LHCN-M2 (cell line): Measurements from ENCODE around the gene CLDN12. TPM values are rescaled to one million over a fixed set of nuclear protein-coding genes. Genes with fewer than 3 reads are reported as not detected.

Experiments used
- DNase-seq: peaks from one replicate; pipeline ENCODE4 v3.0.0-alpha.2; 2012; ENCODE audit warnings: low read depth
- polyA plus RNA-seq: library from polyadenylated mRNA; unstranded; fragments of >200 nt; gene quantifications from one replicate; pipeline ENCODE4 v1.2.1, GENCODE V29; 2012; ENCODE audit warnings: missing spikeins
- total RNA-seq: library from RNA; depleted of rRNA; stranded (reverse); fragments of >200 nt; gene quantifications from 2 replicates; pipeline ENCODE4 v1.2.3, GENCODE V29; 2014; rRNA removed

Gene CLDN12
- total RNA-seq = 31.2 and 35.9 TPM in 2 replicates
- 11.2 TPM for polyA plus RNA-seq

GRCh38 chr7:90403174-90404113 lies at the start of gene CLDN12:
CLDN12 (plus strand) TSS chr7:90403461; CDS start chr7:90412677, 9,216 bp downstream.
- peak; percentile 99 for DNase-seq

- DNase-seq = peak; percentile 49
Measured at GRCh38 chr7:90383422-90383821, 19.8 kb upstream of the CLDN12 start.

DNA sequence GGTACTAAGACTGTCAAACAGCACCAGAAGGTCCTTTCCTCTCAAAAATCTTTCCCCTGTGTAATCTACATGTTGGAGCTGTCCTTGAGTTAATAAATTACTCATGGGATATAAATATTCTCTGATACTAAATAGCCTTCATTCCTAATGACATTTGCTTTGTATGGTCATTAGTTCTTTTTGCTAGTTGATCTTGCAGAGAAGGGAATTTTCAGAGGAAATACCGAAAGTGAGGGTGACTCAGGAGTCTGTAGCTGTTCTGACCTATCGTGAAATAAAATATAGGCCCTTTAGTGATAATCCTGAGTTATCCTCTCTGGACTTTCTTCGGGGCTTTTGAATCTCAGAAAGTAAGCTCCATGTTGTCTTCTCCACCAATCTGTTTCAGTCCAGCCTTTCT lies 19.4 kb upstream of the CLDN12 start:
- DNase-seq = peak; percentile 56

GRCh38 chr7:90384433-90384832 lies 18.8 kb upstream of the CLDN12 start:
- DNase-seq = peak; percentile 26

GRCh38 chr7:90387470-90388240 lies 15.6 kb upstream of the CLDN12 start:
- peak; percentile 64 for DNase-seq

DNA sequence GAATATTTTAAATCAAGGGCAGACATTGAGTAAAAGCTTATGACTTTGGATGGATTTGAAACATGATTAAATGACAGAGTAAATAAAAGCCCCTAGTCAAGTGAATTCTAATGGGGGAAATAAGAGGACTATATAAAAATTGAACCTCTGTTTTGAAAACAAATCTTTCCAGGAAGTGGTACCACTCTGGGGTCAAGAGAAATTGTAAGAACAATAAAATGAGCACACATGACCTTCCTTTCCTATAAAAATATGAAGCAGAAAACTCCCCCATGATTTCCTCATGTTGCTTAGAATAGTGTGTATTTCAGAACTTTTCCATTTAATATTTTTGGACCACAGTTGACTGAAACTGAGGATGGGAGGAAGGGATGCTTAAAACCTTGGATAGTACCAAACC lies 12.3 kb upstream of the CLDN12 start:
- no peak for DNase-seq

DNA sequence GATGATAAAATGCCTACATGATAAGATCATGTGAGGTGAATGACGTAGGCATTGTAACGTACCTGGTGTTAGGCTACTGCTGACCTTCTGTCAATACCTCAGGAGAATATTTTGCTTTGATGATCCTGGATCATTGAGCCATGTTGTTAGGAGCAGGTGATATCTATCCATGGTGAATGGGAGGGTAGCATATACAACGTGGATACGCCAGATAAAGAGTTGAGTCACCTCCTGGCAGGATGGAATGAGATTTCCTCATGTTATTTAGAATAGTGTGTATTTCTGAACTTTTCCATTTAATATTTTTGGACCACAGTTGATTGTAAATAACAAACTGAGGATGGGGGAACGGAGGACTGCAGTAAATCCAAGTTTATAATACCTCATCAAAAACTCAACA lies 11.8 kb upstream of the CLDN12 start:
- no peak for DNase-seq

- no peak for DNase-seq
Measured at GRCh38 chr7:90396420-90396819, 6.8 kb upstream of the CLDN12 start.

DNA sequence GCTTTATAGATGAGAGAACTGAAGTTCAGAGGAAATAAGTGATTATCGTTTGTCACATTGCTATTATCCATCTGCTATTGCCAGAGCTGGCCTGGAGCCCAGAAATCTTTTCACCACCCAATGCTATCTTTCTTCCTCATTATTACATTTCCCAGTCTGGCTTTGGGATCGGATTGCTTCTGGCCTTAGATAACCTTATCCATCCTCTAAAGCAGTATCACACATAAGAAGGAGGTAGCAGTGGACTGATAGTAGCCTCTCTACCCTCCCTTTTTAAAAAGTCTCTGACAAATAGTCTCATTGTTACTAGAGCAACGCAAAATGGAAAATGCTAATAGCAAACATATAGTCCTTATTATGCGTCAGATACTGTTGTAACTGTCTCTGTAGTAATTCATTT lies 1.3 kb upstream of the CLDN12 start:
- peak; percentile 17 for DNase-seq

GRCh38 chr7:90402785-90403173 lies 482 bp upstream of the CLDN12 start:
- no peak for DNase-seq

- DNase-seq = peak; percentile 27
Measured at GRCh38 chr7:90404777-90405176, 1.5 kb downstream of the CLDN12 start.

DNA sequence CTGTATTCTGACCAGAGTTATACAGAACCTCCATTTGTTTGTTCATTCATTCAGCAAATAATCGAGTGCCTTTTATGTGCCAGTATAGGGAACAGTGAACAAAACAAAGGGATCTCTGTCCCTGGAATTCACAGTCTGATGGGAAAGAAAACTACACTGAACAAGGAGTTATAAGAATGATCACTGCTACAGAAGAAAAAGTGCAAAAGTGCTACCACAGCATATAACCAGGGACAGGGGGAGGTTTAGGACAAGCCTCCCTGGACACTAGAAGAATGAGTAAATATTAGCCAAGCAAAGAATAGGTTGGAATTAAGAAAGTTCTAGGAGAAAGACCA lies 4.2 kb downstream of the CLDN12 start:
- DNase-seq = no peak

GRCh38 chr7:90408142-90408541 lies 4.9 kb downstream of the CLDN12 start:
- no peak for DNase-seq

GRCh38 chr7:90409667-90410066 lies 6.4 kb downstream of the CLDN12 start:
- no peak for DNase-seq

- no peak for DNase-seq
Measured at GRCh38 chr7:90411510-90411909, 8.2 kb downstream of the CLDN12 start.

DNA sequence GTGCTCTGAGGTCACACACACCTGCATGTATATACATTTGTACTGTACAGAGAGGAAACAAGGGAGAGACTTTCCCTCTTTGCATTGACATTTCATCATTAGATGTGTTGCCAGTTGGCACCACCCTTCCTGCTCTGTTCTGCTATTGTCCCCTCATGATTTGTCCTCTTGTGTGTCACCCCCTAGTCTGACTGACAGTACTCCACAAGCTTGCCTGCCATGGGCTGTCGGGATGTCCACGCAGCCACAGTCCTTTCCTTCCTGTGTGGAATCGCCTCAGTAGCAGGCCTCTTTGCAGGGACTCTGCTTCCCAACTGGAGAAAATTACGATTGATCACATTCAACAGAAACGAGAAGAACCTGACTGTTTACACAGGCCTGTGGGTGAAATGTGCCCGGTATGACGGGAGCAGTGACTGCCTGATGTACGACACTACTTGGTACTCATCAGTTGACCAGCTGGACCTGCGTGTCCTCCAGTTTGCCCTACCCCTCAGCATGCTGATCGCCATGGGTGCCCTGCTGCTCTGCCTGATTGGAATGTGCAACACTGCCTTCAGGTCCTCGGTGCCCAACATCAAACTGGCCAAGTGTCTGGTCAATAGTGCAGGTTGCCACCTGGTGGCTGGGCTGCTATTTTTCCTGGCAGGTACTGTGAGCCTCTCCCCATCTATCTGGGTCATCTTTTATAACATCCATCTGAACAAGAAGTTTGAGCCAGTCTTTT lies 9.4 kb downstream of the CLDN12 start:
- no peak for DNase-seq

GRCh38 chr7:90413185-90413528 lies 9.9 kb downstream of the CLDN12 start:
- no peak for DNase-seq

DNA sequence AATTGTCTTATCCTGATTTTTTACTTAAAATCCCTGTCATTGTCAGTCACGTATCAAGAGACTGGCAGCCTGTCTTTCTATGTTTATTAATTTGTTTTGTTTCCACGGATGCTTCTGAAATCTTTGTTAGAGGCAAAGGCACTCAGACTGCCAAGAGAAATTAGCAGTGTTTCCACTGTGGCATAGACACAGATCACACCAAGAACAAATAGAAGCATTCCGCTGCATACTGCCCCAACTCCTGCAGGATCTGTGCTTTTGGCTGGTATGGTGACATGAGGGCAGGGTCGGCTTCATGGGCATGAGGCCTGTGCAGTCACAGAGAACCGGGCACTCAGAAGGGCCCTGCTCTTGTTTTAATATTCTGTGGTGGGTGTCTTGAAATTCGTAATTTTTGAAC lies 18.4 kb downstream of the CLDN12 start:
- no peak for DNase-seq

DNA sequence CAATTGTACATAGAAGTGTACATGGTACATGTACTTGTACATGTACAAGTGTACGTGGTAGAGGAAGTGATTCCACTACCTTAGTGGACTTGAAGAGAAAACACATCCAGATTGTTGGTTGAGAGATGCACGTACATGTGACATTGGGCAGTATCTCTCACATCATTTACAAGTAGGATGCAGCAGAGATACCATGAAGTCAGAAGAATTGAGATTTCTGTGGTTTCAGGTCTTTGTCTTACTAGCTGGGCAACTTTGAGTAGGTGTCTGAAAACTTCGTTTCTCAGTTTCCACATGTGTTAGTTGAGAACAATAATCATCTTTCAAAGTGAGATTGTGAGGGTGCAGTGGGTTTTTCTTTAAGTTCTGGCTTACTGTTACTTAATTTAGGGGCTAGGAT lies 21.5 kb downstream of the CLDN12 start:
- no peak for DNase-seq

DNA sequence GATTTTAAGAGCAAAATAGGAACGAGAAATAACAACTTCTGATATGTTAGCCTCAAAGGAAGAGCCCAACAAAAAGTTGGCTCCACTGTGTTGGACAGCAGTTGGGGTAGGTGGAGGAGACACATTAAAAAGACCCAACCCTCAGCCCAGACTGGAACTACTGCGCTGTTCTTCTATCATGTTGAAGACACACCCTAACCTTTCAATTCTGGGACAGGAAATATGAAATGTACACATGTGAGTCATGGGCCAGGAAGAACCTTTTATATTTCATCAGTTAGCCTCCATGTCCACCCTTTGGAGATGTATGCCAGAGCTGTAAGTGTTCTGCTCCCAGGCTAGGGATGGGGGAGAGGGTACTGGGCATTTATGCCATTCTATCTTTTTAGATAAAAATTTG lies 22.1 kb downstream of the CLDN12 start:
- DNase-seq = no peak

GRCh38 chr7:90430614-90431460 lies 27.6 kb downstream of the CLDN12 start:
- peak; percentile 72 for DNase-seq
